SH-SY5Y (cell line): Measurements from ENCODE around the gene ARL6IP4.

Experiments used
- GATA2 ChIP-seq: IDR thresholded peaks from 2 replicates; pipeline ENCODE4 v1.6.1; 2011; ENCODE audit warnings: mild to moderate bottlenecking, low read depth, low read length
- GATA3 ChIP-seq: IDR thresholded peaks from 2 replicates; pipeline ENCODE4 v1.6.1; 2011; ENCODE audit warnings: low read depth, mild to moderate bottlenecking, low read length, moderate library complexity

The ARL6IP4 gene

GRCh38 chr12:122997343-122998250 lies 17.1 kb downstream of the ARL6IP4 start:
- TF ChIP-seq GATA3 (no peak), GATA2 (no peak)

DNA sequence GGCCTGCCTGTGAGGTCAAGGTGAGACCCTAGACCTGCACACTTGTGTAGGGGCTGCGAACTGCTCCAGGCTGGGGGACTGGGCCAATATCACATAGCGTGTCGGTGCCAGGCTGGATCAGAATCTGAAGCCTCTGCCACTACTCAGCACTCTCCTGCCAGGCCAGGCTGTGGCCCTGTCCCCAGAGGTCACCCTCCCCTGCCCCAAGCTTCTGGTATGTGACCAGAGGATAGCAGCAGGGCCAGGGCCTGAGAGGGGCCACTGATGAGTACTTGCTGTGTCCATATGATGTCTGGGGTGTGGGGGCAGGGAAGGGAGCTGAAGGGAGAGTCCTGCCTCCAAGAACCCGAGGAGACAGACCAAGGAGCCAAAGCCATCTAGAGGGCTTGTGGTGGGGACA lies 17.8 kb downstream of the ARL6IP4 start:
- no peak for TF ChIP-seq GATA2
- TF ChIP-seq GATA3 = no peak

DNA sequence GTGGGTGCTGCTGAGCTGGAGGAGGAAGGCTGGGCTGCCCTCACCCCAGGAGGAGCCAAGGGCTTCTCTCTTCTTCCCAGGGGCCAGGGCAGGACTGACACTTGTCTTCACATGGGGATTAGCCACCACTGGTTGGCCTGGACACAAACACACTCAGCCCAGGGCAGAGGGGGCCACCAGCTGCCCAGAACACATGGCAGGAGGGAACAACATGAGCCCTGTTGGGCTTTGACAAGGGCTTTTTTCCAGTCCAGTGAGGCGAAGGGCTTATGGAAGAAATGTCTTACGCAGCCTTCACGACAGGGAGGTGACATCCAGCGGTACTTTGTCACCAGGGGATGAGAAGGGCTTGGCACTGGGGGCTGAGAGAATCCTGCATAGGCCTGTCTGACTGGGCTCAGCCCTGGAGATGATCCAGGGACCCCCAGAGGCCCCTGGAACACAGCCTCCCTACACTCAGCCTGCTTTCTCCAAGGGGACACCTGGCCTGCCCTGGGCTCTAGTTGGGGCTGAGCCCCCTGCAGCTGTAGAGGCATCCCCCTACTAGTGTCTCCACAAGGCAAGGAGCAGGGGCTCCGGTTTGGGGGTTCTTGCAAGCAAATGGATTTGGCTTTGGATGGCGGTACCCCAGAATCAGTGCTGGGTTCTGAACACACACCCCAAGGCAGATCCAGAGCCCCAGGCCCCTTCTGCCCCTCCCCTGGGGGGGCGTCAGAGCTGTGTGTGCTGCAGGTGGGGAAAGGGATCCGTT lies 18.9 kb downstream of the ARL6IP4 start:
- TF ChIP-seq GATA2 (no peak), GATA3 (no peak)

- TF ChIP-seq GATA3 = no peak
- TF ChIP-seq GATA2 = no peak
Measured at GRCh38 chr12:122999986-123000420, 19.5 kb downstream of the ARL6IP4 start.

DNA sequence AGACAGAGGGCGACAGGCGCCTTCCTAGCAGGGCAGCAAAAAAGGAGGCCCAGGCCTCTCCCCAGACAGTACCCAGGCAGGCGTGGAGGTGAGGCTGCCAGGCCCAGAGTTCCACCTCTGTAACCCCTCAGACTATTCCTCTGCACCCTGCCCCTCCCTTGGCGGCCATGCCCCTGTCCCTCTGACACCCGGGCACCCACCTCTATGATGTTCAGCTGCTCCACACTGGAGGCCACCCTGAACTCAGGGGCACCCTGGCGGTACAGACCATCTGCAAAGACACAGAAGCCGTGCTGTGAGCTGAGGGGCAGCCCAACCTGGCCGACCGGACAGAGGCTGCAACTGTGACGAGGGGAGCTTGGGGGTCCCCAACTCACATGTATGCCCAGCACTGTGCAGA lies 20.1 kb downstream of the ARL6IP4 start:
- TF ChIP-seq GATA2 (no peak), GATA3 (no peak)

DNA sequence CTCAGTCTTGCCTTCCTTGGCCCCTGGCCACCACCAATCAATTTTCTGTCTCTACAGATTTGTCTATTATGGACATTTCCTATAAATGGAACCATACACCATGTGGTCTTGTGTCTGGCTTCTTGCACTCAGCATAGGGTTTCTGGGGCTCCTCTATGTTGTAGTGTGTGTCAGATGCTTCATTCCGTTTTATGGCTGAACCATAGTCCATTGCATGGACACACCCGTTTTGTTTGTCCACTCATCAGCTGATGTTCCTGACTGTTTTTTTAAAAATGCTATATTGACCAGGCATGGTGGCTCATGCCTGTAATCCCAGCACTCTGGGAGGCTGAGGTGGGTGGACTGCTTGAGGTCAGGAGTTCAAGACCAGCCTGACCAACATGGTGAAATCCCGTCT lies 21.0 kb downstream of the ARL6IP4 start:
- no peak for TF ChIP-seq GATA2

GRCh38 chr12:123003257-123003656 lies 22.8 kb downstream of the ARL6IP4 start:
- TF ChIP-seq GATA2 = no peak
- TF ChIP-seq GATA3 = no peak

DNA sequence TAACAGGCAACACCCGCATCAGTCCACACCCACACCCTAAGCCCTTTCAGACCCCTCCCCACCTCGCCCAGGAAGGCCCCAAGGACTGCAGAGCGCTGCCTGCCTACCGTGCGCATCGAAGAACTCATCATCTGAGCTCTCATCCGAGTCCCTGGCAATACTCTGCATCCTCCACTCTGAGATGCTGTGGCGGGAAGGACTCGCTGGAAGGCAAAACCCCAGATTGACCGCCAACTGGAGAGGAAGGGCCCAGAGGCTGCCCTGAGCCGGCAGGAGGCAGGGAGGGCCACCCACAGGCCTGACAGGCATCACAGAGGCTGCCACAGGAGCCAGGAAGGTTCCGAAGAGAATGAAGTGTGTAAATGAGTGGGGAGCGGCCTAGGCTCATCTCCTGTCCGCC lies 23.8 kb downstream of the ARL6IP4 start:
- TF ChIP-seq GATA2 = no peak
- TF ChIP-seq GATA3 = no peak

GRCh38 chr12:123005081-123005626 lies 24.7 kb downstream of the ARL6IP4 start:
- TF ChIP-seq GATA3 (no peak), GATA2 (no peak)

GRCh38 chr12:123006977-123007376 lies 26.5 kb downstream of the ARL6IP4 start:
- TF ChIP-seq GATA3 (no peak), GATA2 (no peak)

DNA sequence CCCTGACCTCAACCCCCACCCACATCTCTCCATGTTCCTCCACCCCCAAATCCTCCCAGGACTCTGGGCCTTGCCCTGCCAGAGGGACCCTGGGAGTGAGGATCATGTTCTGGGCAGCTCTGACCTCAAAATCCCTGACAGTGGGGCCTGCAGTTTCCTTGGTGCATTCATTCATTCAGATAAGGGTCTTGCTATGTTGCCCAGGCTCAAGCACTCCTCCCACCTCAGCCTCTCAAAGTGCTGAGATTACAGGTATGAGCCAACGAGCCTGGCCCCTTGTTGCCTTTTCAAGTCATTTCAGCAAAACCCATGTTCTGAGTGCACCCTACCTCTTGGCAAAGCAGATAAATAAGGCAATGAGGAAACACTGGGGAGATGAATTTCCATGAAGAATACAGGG lies 29.6 kb downstream of the ARL6IP4 start:
- TF ChIP-seq GATA2 (no peak), GATA3 (no peak)

- no peak for TF ChIP-seq GATA2
- TF ChIP-seq GATA3 = no peak
Measured at GRCh38 chr12:123010681-123011080, 30.2 kb downstream of the ARL6IP4 start.

- TF ChIP-seq GATA2 = no peak
- TF ChIP-seq GATA3 = no peak
Measured at GRCh38 chr12:123011701-123012100, 31.2 kb downstream of the ARL6IP4 start.
